T-helper 1 cell treated with Interleukin-12 subunit alpha and Interleukin-12 subunit beta and Interleukin-4 antibody, amounts not matched to agents 30 μg/mL and 1 μg/mL, for 36 hours (primary cell): ENCODE data around the gene STYXL2.

Experiments
- H3K27ac Mint-ChIP-seq: one replicate; pipeline ENCODE4 v1.8.0; 2021; ENCODE audit warnings: mild to moderate bottlenecking, mixed read lengths
- H3K27me3 Mint-ChIP-seq: one replicate; pipeline ENCODE4 v1.8.0; 2021; ENCODE audit warnings: low read depth, mixed read lengths
- H3K36me3 Mint-ChIP-seq: one replicate; pipeline ENCODE4 v1.8.0; 2021; ENCODE audit warnings: low read depth, mixed read lengths
- H3K4me1 Mint-ChIP-seq: one replicate; pipeline ENCODE4 v1.8.0; 2021; ENCODE audit warnings: low read depth, mixed read lengths
- H3K4me3 Mint-ChIP-seq: one replicate; pipeline ENCODE4 v1.8.0; 2021; ENCODE audit warnings: mild to moderate bottlenecking, moderate library complexity, mixed read lengths
- H3K9me3 Mint-ChIP-seq: one replicate; pipeline ENCODE4 v1.8.0; 2021; ENCODE audit warnings: mixed read lengths

STYXL2 gene

DNA sequence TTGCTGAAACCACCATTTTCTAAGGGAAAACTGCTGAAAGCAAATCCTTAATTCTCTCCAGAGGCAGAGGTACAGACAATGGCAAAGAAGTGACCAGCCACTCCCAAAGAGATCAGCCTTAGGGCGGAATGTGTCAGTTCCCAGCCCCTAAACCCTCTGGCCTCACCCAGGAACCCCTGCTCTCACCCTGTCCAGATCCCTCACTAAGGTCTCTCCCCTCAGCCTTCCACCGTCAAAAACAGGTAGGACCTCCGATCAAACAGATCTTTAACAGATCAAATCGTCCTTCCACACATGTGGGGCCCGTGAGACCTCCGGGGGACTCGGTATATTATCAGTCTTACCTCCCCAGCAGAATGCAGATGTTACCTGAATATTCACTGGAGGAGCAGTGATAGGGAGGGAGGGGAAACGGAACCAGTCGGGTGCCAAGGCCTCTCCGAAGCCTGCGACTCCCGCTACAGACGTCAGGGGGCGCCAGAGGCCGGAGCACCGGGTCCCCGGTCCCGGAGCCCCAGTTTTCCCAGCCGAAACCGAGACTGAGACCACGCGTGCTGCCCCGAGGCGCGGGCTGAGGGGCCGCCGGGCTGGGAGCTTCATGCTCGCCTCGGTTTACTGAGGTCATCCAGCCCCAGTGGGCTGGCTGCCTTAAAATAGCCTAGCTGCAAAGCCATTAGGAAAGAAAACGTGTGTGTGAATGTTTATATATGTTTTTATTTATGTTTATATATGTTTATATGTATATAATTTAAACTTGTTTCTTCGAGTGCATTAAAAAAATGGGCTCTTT lies 27.3 kb upstream of the STYXL2 start:
- Mint-ChIP-seq H3K27ac (peak overlapping the region; percentile 14), H3K9me3 (no peaks in the 10 kb centered on the region), H3K4me3 (peak overlapping the region; percentile 15), H3K36me3 (no peaks in the 10 kb centered on the region), H3K4me1 (no peaks in the 10 kb centered on the region), H3K27me3 (no peaks in the 10 kb centered on the region)

DNA sequence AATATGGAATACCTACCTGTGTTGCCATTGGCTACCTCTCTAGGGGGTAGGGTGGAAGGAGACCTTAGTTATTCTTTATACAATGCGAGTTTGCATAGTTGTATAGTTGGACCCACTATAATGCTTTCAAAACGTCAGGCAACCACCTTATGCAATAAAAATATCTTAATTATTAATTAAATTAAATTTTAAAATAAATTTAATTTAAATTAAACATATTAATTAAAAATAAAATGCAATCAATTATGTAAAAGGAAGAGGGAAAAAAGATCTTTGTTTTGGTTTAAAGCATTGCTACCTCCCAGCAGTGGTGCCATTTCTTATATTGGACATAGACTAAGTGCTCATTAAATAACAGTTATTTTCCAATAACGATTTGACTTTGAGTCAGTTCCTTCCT lies 26.0 kb upstream of the STYXL2 start:
- Mint-ChIP-seq H3K4me1 (no peaks in the 10 kb centered on the region), H3K27me3 (no peaks in the 10 kb centered on the region), H3K4me3 (no peak overlapping the region), H3K9me3 (no peaks in the 10 kb centered on the region), H3K36me3 (no peaks in the 10 kb centered on the region), H3K27ac (no peak overlapping the region)

DNA sequence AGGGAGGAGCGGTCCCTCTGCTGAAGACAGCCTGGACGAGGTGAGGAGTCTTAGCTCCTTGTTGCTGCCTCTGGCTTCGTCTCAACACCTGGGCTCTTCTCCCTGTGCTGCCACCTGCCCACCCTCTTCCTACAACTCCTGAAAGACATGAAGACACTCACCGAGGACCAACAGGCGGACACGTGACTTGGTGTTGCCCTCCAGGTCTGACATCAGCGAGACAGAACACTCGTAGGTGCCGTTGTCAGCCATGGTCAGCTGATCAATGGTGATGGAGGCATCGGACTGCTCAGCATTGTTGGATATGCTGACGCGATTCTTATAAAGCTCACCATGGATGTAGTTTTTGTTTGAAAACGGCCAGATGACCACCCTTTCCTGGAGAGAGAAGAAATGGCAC lies 25.1 kb upstream of the STYXL2 start:
- Mint-ChIP-seq H3K9me3 (no peaks in the 10 kb centered on the region), H3K4me1 (no peaks in the 10 kb centered on the region), H3K4me3 (no peak overlapping the region), H3K36me3 (no peaks in the 10 kb centered on the region), H3K27me3 (no peaks in the 10 kb centered on the region), H3K27ac (no peak overlapping the region)

DNA sequence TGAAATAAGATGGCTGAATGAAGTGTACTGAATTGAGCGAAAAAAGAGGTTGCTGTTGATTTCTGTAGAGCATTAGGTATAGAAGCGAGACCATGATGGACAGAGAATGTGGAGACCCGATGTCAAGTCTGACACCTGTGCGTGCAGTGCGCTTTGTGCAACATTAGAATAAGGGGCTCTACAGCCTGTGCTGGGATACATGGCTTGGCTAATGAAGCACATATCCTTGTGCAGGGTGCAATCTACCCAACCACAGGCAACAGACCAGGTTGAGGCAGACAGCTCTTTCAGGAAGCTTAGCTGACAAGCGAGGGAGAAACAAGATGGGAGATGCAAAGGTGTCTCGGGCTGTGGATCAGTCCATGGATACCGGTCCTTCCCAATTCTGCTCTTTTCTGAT lies 22.6 kb upstream of the STYXL2 start:
- Mint-ChIP-seq H3K36me3 (peaks cover 2% of the 10 kb centered on the region), H3K4me3 (no peak overlapping the region), H3K27ac (no peak overlapping the region), H3K27me3 (peaks cover 3% of the 10 kb centered on the region), H3K4me1 (peaks cover 12% of the 10 kb centered on the region), H3K9me3 (no peaks in the 10 kb centered on the region)

DNA sequence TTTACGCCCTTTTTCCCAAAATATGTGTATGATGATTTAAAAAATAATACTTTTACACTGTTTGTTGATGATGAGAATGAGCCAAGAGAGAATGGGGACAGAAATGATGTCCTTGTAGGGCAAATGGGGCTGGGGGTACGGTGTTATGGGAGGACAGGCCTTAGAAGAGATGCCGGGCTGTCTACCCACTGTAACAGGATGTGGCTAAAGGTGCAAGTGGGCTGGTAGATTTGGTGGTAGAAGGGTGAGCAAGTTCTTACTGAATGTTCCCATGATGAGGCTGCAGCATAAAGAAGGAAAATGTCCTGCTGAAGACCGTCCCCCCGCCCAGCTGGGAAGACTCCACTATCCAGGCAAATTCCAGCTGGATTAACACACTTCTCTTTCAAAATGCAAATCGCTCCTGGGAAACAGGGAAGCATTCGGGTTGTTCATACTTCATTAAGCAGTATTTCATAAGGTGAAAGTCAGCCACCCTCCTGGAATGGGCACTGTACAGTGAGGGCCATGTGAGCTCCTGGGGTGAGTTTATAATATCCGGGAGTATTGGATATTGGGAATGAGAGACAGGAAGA lies 17.7 kb upstream of the STYXL2 start:
- H3K4me1 Mint-ChIP-seq: peaks cover 16% of the 10 kb centered on the region
- H3K9me3 Mint-ChIP-seq: no peaks in the 10 kb centered on the region
- no peak overlapping the region for H3K4me3 Mint-ChIP-seq
- no peak overlapping the region for H3K27ac Mint-ChIP-seq
- H3K36me3 Mint-ChIP-seq: peaks cover 2% of the 10 kb centered on the region
- H3K27me3 Mint-ChIP-seq: peaks cover 14% of the 10 kb centered on the region

GRCh38 chr1:167077128-167077867 lies 16.6 kb upstream of the STYXL2 start:
- H3K27me3 Mint-ChIP-seq: peaks cover 14% of the 10 kb centered on the region
- peaks cover 2% of the 10 kb centered on the region for H3K36me3 Mint-ChIP-seq
- H3K4me3 Mint-ChIP-seq: no peak overlapping the region
- peaks cover 16% of the 10 kb centered on the region for H3K4me1 Mint-ChIP-seq
- H3K27ac Mint-ChIP-seq: no peak overlapping the region
- H3K9me3 Mint-ChIP-seq: no peaks in the 10 kb centered on the region

DNA sequence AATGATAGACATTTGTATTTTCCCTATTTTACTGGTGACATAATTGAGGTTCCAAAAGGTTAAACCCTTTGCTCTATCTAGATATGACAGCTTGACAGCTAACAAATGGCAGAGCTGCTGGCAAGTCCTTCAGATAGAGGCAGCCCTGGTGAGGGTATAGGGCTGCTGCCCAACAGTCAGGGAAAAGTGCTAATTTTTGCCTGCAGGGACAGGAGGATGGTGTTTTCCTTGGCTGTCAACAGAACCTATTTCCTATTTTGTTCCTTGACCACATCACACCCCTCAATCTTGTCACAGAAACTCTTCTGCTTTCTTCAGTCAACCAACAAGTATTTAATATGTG lies 16.0 kb upstream of the STYXL2 start:
- no peak overlapping the region for H3K27ac Mint-ChIP-seq
- H3K9me3 Mint-ChIP-seq: no peaks in the 10 kb centered on the region
- peaks cover 2% of the 10 kb centered on the region for H3K36me3 Mint-ChIP-seq
- peaks cover 16% of the 10 kb centered on the region for H3K4me1 Mint-ChIP-seq
- peaks cover 14% of the 10 kb centered on the region for H3K27me3 Mint-ChIP-seq
- no peak overlapping the region for H3K4me3 Mint-ChIP-seq

GRCh38 chr1:167081594-167082156 lies 12.2 kb upstream of the STYXL2 start:
- H3K36me3 Mint-ChIP-seq: no peaks in the 10 kb centered on the region
- H3K27me3 Mint-ChIP-seq: peaks cover 11% of the 10 kb centered on the region
- H3K9me3 Mint-ChIP-seq: no peaks in the 10 kb centered on the region
- no peak overlapping the region for H3K27ac Mint-ChIP-seq
- H3K4me1 Mint-ChIP-seq: peaks cover 3% of the 10 kb centered on the region
- H3K4me3 Mint-ChIP-seq: no peak overlapping the region

- Mint-ChIP-seq H3K4me1 (no peaks in the 10 kb centered on the region), H3K27ac (no peak overlapping the region), H3K36me3 (no peaks in the 10 kb centered on the region), H3K27me3 (peaks cover 11% of the 10 kb centered on the region), H3K4me3 (no peak overlapping the region), H3K9me3 (no peaks in the 10 kb centered on the region)
Observed at GRCh38 chr1:167082511-167083027, 11.3 kb upstream of the STYXL2 start.

DNA sequence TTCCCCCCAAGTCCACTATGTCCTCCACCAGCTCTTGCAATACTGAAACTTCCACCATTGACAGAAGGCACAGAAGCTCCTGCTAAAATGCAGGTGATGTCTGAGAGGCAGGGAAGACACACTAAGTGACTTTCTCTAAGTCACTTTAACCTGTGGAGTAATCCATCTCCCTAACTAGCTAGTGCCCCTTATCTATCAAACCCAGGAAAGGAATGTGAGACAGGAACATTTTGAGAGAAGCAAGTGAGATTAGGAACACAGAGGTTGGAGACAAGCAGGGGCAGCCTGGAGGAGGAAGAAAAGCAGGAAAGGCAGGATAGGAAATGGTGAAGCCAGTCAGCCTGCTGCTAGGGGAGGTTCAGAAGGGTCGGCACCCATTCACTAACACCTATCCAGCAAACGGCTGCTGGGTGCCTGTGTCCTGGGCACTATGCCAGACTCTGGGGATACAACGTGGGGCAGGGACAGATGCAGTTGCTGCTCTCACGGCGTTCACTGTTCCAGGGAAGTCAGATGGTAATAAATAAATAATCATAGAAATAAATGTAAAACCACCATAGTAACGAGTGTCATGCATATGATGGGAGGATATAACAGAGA lies 10.7 kb upstream of the STYXL2 start:
- Mint-ChIP-seq H3K4me3 (no peak overlapping the region), H3K27me3 (peaks cover 11% of the 10 kb centered on the region), H3K9me3 (no peaks in the 10 kb centered on the region), H3K27ac (no peak overlapping the region), H3K4me1 (no peaks in the 10 kb centered on the region), H3K36me3 (no peaks in the 10 kb centered on the region)

DNA sequence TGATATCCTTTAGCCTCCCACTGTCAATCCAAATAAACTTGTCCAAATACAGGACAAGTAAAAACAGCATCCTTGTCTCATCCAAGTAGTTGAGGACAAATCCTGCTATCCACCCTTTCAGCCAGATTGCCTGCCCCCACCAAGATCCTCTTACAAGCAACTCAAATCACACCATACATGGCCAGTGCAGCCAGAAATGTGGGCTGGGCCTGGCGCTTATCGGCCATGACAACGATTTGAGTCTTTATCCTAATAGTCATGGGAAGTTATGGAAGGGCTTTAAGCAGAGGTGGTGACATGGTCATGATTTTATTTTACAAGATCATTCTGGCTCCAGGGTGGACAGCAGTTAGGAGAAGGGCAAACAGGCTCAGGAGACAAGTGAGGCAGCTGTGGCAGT lies 10.0 kb upstream of the STYXL2 start:
- Mint-ChIP-seq H3K27me3 (peaks cover 11% of the 10 kb centered on the region), H3K27ac (no peak overlapping the region), H3K4me3 (no peak overlapping the region)

GRCh38 chr1:167084757-167085156 lies 9.1 kb upstream of the STYXL2 start:
- H3K9me3 Mint-ChIP-seq: no peaks in the 10 kb centered on the region
- no peak overlapping the region for H3K27ac Mint-ChIP-seq
- peaks cover 11% of the 10 kb centered on the region for H3K27me3 Mint-ChIP-seq
- peaks cover 7% of the 10 kb centered on the region for H3K4me1 Mint-ChIP-seq
- no peak overlapping the region for H3K4me3 Mint-ChIP-seq
- H3K36me3 Mint-ChIP-seq: no peaks in the 10 kb centered on the region

More for the DNA sequence above, 10.0 kb upstream of the STYXL2 start:
- no peaks in the 10 kb centered on the region for H3K36me3 Mint-ChIP-seq
- peaks cover under 1% of the 10 kb centered on the region for H3K4me1 Mint-ChIP-seq
- no peaks in the 10 kb centered on the region for H3K9me3 Mint-ChIP-seq

DNA sequence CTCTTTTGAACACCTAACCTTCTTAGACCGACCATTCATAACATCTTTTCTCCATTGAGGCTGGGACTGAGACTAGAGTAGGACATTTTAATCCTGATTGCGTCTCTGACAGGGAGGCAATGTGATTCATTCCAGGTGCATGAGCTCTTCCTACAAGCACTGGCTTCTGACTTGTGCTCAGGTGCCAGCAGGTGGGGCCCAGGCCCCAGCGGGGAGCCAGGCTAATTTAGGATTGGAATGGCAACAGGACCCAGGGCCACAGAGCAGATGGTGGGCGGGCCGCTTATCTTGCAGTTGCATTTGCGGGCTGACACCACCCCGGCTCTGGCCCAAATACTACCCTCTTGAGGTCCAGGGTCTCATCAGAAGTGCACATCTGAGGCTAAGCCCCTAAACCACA lies 7.8 kb upstream of the STYXL2 start:
- Mint-ChIP-seq H3K27ac (no peak overlapping the region), H3K4me3 (no peak overlapping the region), H3K9me3 (no peaks in the 10 kb centered on the region), H3K27me3 (no peaks in the 10 kb centered on the region), H3K36me3 (peaks cover 6% of the 10 kb centered on the region), H3K4me1 (peaks cover 14% of the 10 kb centered on the region)

DNA sequence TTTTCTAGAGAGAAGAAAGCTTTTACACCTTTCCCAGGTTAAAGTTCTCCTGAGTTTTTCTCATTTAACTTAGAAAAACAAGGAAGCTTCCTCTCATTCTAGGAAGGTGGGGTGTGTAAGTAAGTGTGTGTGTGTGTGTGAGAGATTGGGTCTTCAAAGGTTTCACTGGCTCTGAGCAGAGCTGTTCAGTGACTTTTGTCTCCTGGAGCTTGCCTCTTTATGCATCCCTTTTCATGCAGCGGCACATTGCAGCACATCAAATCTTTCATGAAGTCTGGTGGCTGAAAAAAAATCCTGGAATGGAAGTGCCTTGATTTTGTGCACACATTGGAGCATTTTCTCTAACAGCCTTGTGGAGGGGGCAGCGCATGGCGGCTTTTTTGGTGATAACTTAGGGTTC lies 7.1 kb upstream of the STYXL2 start:
- no peaks in the 10 kb centered on the region for H3K9me3 Mint-ChIP-seq
- H3K36me3 Mint-ChIP-seq: peaks cover 6% of the 10 kb centered on the region
- H3K27ac Mint-ChIP-seq: no peak overlapping the region
- no peaks in the 10 kb centered on the region for H3K27me3 Mint-ChIP-seq
- H3K4me3 Mint-ChIP-seq: no peak overlapping the region
- peaks cover 14% of the 10 kb centered on the region for H3K4me1 Mint-ChIP-seq
